ENCODE data around the gene SMARCD2. TPM values are rescaled to one million over a fixed set of nuclear protein-coding genes. Genes with fewer than 3 reads are reported as not detected.

SMARCD2 gene
- total and polyA plus RNA-seq, 2 of the 13 experiments (the other 11 are each of a cell fraction or from before 2014, with no cell fraction given), result 122 to 150 TPM

GRCh38 chr17:63827002-63827800 lies 15.3 kb downstream of the SMARCD2 start, which contains the start of the genes FTSJ3 and PSMC5 (continued):
- TF ChIP-seq ZNF10 (CRISPR knock-in tag; IDR thresholded peaks at IDR 0.05; ENCODE audit: borderline replicate concordance, low read depth) (no peak), HNRNPLL (IDR thresholded peaks at IDR 0.05; ENCODE audit: low read depth, low read length, poor library complexity, severe bottlenecking) (peak; percentile 83), ZNF609 (CRISPR knock-in tag; IDR thresholded peaks at IDR 0.05; ENCODE audit: borderline replicate concordance) (0 out of 2 replicates have a peak, but pooled peaks have one; percentile 65), KDM3A (CRISPR knock-in tag; IDR thresholded peaks at IDR 0.05; ENCODE audit: low read depth) (no peak; the same call in 1 of the 2 replicates), ZNF33A (CRISPR knock-in tag; IDR thresholded peaks at IDR 0.05; ENCODE audit: borderline replicate concordance) (0 out of 2 replicates have a peak, but pooled peaks have one; percentile 85), ZNF883 (CRISPR knock-in tag; IDR thresholded peaks at IDR 0.05; ENCODE audit: not compliant biosample characterization) (peak; percentile 85), ZNF276 (CRISPR knock-in tag; IDR thresholded peaks at IDR 0.05; ENCODE audit: low read depth) (peak; percentile 87; the same call in 1 of the 2 replicates), BCL3 (CRISPR knock-in tag; IDR thresholded peaks at IDR 0.05) (peak; percentile 94), ARNTL (CRISPR knock-in tag; IDR thresholded peaks at IDR 0.05) (peak; percentile 80), ZFP91 (CRISPR knock-in tag; IDR thresholded peaks at IDR 0.05; ENCODE audit: borderline replicate concordance) (peak; percentile 94), ZFYVE20 (CRISPR knock-in tag; IDR thresholded peaks at IDR 0.05; ENCODE audit: borderline replicate concordance, low read depth) (peak; percentile 93), ZNF468 (CRISPR knock-in tag; IDR thresholded peaks at IDR 0.05) (0 out of 2 replicates have a peak, but pooled peaks have one; percentile 34), PAX8 (CRISPR knock-in tag; IDR thresholded peaks at IDR 0.05; ENCODE audit: borderline replicate concordance) (peak; percentile 85; the same call in 1 of the 2 replicates), YEATS4 (CRISPR knock-in tag; IDR thresholded peaks at IDR 0.05; ENCODE audit: borderline replicate concordance) (peak; percentile 96), ATF7-NPFF (CRISPR knock-in tag; IDR thresholded peaks at IDR 0.05; ENCODE audit: low read depth) (peak; percentile 97), CEBPB (IDR thresholded peaks at IDR 0.05; ENCODE audit: borderline replicate concordance, low read depth, low read length) (no peak), MBNL3 (CRISPR knock-in tag; conservative IDR thresholded peaks at IDR 0.05) (no peak), POLR2G (IDR thresholded peaks at IDR 0.05; ENCODE audit: low read depth, low read length) (peak; percentile 97)
